HFF-Myc (cell line): ENCODE data around the gene UMOD.

Experiments used
- DNase-seq: peaks from one replicate; pipeline ENCODE4 v3.0.0-alpha.2; 2011; ENCODE audit warnings: low read depth; ENCODE audit errors: extremely low read depth
- H3K4me3 ChIP-seq: replicated peaks from 2 replicates; pipeline ENCODE4 v1.5.1; 2011; ENCODE audit warnings: low read depth, mild to moderate bottlenecking, control low read depth, low read length
- TF ChIP-seq, protein P1 (sequence below): IDR thresholded peaks from 2 replicates; pipeline ENCODE4 v1.5.1; 2012; ENCODE audit warnings: mild to moderate bottlenecking, low read depth, low read length, control low read depth; ENCODE audit errors: missing control alignments

The UMOD gene

DNA sequence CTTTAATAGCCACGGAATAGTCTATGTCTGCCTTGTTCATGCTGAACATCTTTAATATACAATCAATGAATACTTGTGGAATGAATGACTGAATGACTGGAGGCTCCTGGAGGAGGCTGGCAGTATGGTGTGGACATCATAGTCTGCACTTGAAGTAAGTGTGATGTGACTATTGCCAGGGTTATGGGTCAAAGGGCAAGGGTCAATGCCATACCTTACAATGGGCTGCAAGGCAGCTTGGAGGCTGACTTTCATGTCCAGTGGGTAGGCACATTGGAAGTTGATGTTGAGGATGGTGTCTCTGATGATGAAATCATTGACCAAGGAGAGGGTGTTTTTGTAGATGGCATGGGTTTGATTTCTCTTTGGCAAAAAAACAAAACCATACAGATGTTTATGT is 33.1 kb downstream of the UMOD start:
- TF ChIP-seq, protein P1, sequence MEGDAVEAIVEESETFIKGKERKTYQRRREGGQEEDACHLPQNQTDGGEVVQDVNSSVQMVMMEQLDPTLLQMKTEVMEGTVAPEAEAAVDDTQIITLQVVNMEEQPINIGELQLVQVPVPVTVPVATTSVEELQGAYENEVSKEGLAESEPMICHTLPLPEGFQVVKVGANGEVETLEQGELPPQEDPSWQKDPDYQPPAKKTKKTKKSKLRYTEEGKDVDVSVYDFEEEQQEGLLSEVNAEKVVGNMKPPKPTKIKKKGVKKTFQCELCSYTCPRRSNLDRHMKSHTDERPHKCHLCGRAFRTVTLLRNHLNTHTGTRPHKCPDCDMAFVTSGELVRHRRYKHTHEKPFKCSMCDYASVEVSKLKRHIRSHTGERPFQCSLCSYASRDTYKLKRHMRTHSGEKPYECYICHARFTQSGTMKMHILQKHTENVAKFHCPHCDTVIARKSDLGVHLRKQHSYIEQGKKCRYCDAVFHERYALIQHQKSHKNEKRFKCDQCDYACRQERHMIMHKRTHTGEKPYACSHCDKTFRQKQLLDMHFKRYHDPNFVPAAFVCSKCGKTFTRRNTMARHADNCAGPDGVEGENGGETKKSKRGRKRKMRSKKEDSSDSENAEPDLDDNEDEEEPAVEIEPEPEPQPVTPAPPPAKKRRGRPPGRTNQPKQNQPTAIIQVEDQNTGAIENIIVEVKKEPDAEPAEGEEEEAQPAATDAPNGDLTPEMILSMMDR = no peak

DNA sequence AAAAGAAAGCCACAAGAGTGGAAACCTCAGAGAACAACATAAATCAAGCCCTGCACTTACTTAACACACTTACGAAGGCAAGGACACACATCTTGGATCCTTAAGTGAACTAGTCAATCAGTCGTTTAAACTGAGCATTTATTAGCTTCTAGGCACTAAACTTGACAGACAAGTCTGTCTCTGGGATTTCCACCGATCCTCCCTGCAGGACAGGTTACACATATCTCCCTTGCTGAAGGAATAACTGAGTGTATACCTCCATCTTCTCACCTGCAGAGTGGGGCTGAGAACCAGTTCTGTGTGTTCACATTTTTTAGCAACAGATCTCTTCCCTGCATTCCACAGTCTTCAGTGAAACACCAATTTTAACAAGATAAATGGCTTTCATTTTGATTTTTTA is 34.1 kb downstream of the UMOD start:
- no peak overlapping the region for H3K4me3 ChIP-seq
- TF ChIP-seq, protein P1 = no peak
- DNase-seq = no peak

More for the DNA sequence above, 33.1 kb downstream of the UMOD start:
- DNase-seq = no peak
- H3K4me3 ChIP-seq = no peak overlapping the region

DNA sequence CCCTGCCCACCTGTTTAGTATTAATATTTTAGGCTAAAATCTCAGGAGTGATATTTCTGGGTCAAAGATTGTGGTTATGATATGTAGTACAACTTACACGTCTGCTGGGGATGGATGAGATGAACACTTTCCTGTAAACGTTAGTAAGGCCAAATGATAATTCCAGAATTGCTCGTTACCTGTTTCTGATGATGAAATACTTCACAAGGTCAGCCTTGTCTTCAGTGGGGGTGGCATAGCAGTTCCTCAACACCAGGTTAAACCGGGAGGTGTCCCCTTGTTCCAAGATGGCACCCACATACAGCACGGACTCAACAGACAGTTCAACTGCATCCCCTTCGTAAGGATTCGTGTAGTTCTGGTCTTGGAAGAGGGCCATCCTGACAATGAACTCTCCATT is 34.5 kb downstream of the UMOD start:
- H3K4me3 ChIP-seq = no peak overlapping the region
- TF ChIP-seq, protein P1 = no peak
- no peak for DNase-seq

DNA sequence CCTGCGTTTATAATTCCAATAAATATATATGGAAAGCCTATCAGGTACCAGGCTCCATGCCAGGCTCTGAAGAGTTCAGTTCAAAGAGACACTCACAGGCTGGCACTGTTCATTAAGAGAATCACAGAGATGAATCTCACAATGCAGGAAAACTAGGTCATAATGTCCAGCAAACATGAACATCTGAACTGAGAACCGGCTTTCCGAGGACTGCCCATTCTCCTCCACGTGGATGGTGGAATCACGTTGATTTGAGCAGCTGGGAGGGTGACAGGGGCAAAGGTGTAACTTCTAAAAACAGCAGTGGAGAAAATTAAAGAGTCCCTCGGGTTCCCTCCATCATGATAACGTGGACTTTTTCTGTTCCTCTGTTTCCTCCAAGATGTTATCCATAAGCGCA is 35.4 kb downstream of the UMOD start:
- no peak for DNase-seq
- TF ChIP-seq, protein P1 = no peak
- no peak overlapping the region for H3K4me3 ChIP-seq

DNA sequence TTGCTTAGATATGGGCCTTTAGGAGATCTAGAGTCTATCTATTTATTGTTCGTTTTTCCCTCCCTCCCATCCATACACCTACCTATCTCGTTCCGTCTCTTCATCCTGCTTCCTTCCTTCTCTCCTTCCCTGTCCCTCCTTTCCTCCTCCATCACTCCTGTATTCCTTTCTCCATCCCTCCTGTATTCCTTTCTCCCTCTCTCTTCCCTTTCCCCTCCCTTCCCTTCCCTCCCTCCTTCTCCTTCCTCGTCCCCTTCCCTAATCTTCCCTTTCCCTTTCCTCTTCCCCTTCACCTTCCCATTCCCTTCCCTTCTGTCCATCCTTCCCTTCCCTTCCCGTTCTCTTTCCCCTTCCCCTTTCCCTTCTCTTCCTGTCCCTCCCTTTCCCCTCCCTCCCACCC is 35.8 kb downstream of the UMOD start:
- no peak for DNase-seq
- no peak overlapping the region for H3K4me3 ChIP-seq
- TF ChIP-seq, protein P1 = no peak

DNA sequence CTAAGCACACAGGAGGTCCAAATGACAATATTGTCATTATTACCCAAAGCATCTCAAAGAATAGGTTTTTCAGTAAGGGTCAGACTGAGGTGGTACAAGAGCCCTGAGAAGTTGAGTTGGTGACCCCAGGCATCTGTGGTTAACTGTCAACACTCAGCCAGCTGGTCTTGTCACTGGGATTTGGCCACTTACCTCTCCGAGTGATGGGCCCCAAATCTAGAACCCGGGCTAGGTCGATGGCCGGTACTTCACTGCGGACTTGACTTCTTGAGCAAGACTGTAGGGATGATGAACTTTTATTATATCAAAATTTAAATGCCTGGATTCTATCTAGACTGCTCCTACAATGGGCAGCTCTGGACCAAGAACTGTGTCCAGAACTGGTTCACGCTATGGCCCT is 36.8 kb downstream of the UMOD start:
- no peak overlapping the region for H3K4me3 ChIP-seq
- no peak for DNase-seq
- TF ChIP-seq, protein P1 = no peak

DNA sequence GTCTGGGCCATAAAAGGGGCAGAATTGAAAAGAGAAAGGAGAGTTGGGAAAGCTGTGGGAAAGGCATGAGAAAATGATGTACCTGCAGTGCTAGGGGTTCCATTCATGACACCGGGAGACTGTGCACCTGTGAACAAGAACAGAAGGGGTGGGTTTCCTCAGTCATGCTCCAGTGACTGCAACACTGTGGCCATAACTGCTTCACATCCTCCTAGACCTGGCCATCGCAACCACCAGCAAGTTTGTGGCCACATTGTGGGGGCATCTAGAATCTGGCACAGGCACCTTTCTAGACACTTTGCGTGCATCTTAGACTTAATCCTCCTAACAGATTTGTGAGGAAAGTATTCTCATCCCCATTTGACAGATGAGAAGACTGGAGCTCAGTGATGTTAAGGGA is 37.9 kb downstream of the UMOD start:
- TF ChIP-seq, protein P1 = no peak
- H3K4me3 ChIP-seq = no peak overlapping the region
- no peak for DNase-seq
